Muscle of leg (tissue), 11 donors: ENCODE data around the gene TPM1. TPM values are rescaled to one million over a fixed set of nuclear protein-coding genes. Genes with fewer than 3 reads are reported as not detected.

Experiments used
- DNase-seq: peaks from one replicate; pipeline ENCODE4 v3.0.0; 2013
- H3K27ac ChIP-seq: one replicate; pipeline ENCODE4 v1.5.1; 2013; ENCODE audit warnings: mild to moderate bottlenecking, low read length, control low read depth
- H3K27me3 ChIP-seq: one replicate; pipeline ENCODE4 v1.6.1; 2013; ENCODE audit warnings: low read length; ENCODE audit not compliant: control insufficient read depth, insufficient read depth
- H3K36me3 ChIP-seq: one replicate; pipeline ENCODE4 v1.6.1; 2013; ENCODE audit warnings: low read length; ENCODE audit not compliant: control insufficient read depth, insufficient read depth
- H3K4me1 ChIP-seq: one replicate; pipeline ENCODE4 v1.6.1; 2013; ENCODE audit warnings: low read length; ENCODE audit not compliant: control insufficient read depth, insufficient read depth
- H3K4me3 ChIP-seq: one replicate; pipeline ENCODE4 v1.5.1; 2013; ENCODE audit warnings: low read length, control low read depth
- H3K9me3 ChIP-seq: replicated peaks from 2 replicates; pipeline ENCODE4 v1.6.1; 2013; ENCODE audit warnings: low read depth, low read length; ENCODE audit not compliant: control insufficient read depth
- WGBS: methylation state at CpG from one replicate; pipeline ENCODE4 v1.1.5; 2013; ENCODE audit warnings: missing lambda C conversion rate; ENCODE audit not compliant: insufficient coverage; 5-methylcytosine and 5-hydroxymethylcytosine counted together
- polyA plus RNA-seq, 8 donors: library from polyadenylated mRNA; unstranded; fragments of 120-200 nt; gene quantifications; one replicate each; pipeline versions ENCODE4 v1.2.1 to v1.2.3, GENCODE V29; 2013; ENCODE audit warnings: inconsistent platforms in 1 of 8, low replicate concordance in 1 of 8; ENCODE audit not compliant: insufficient read length in 8 of 8, insufficient read depth in 1 of 8
- total RNA-seq: library from RNA; stranded (reverse); fragments of 120-200 nt; gene quantifications from one replicate; pipeline ENCODE4 v1.2.4, GENCODE V29; 2013

TPM1 gene
- total and polyA plus RNA-seq, 9 donors = 1,893 to 5,870 (median 4,342) TPM

DNA sequence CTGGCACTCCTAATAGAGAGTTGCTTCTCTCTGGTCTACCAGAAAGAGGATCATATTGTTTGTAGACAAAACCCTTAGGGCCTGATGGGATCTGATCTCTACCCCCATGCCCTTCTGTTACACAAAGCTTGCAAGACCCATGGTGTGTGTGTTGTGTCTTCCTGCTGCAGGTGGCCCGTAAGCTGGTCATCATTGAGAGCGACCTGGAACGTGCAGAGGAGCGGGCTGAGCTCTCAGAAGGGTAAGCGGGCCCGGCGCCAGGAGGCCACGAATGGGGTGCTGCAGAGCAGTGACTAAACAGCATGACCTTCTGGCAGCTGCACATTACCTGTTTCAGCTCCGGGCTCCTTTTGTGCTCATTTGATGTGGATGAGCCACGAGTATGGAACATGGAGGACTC, 18.2 kb downstream of the TPM1 start:
- Histone ChIP-seq H3K27ac (no peak overlapping the region), H3K36me3 (peaks cover 74% of the 10 kb centered on the region), H3K27me3 (no peaks in the 10 kb centered on the region), H3K4me3 (no peak overlapping the region), H3K4me1 (peaks cover 8% of the 10 kb centered on the region), H3K9me3 (no peaks in the 10 kb centered on the region)
- WGBS = 83% methylated on average over 10 of the region's 10 CpGs
- DNase-seq = no peak

DNA sequence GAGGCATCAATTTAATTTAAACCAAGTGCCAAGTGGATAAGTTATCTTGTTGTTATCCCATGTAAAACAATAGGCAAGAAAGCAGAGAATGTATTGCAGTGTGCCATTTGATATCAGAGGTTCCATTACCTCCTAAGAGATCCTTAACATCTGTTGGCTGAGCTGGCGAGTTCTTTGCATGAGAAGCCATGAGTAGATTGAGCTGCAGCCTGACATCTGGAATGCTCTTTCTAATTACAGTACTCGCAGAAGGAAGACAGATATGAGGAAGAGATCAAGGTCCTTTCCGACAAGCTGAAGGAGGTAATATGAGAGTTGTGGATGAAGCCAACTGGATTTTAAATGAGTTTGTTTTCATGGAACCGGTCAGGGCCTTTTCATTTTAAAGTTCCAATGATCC, 19.4 kb downstream of the TPM1 start:
- Histone ChIP-seq H3K9me3 (no peaks in the 10 kb centered on the region), H3K4me3 (no peak overlapping the region), H3K4me1 (peaks cover 4% of the 10 kb centered on the region), H3K36me3 (peaks cover 70% of the 10 kb centered on the region), H3K27me3 (no peaks in the 10 kb centered on the region), H3K27ac (no peak overlapping the region)
- WGBS = 65% methylated on average over 2 of the region's 4 CpGs
- no peak for DNase-seq

DNA sequence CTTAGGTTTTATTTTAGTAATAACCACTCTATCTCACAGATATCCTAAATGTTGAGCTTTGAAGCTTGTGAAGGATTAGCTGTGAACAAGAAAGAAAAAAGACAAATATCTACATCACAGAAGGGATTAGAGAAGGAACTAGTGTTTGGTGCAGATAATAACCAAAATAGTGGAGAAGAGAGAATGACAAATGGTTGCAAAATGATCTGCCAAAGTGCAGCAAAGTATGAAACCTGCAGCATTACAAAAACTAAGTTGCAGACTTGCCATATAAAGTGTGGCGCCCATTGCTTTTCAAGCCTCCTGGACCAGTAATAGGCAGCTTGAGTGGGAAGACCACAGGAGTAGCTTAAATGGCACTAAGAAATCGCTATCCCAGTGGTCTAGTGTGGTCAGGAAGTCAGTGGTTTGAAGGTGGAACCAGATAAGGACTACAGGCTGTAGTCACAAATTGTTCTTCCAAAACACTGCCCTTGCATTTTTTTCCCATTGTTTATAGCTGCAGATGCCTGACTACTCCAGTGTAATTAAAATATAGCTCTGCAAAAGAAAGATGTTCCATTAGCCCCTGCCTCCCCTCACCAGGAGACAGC, 20.7 kb downstream of the TPM1 start:
- peaks cover 61% of the 10 kb centered on the region for H3K36me3 ChIP-seq
- no peak overlapping the region for H3K4me3 ChIP-seq
- no peak for DNase-seq
- H3K4me1 ChIP-seq = peaks cover 14% of the 10 kb centered on the region
- WGBS = 100% methylated on average over 1 of the region's 2 CpGs
- H3K27me3 ChIP-seq = no peaks in the 10 kb centered on the region
- no peak overlapping the region for H3K27ac ChIP-seq
- no peaks in the 10 kb centered on the region for H3K9me3 ChIP-seq

DNA sequence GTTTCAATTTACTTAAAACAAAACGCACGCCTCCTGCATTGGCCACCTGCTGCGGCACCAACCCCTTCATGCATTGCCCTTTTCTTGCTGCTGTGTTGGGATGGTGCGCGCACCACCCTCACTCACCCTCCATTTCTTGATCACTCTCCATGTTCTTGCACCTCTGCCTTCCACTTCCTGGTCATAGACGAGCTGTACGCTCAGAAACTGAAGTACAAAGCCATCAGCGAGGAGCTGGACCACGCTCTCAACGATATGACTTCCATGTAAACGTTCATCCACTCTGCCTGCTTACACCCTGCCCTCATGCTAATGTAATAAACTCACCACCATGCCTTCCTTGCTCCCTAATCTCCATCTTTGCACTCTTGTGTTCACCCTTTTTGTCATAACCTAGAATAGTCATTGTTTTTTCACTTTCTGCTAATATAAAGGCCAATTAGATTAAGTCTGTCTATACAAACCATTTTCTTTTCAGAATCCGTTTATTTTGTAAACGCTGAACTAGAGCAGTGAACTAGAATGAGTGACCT, 21.4 kb downstream of the TPM1 start:
- peaks cover 15% of the 10 kb centered on the region for H3K4me1 ChIP-seq
- H3K9me3 ChIP-seq = no peaks in the 10 kb centered on the region
- H3K4me3 ChIP-seq = no peak overlapping the region
- H3K27me3 ChIP-seq = no peaks in the 10 kb centered on the region
- DNase-seq = no peak
- 91% methylated on average over 10 of the region's 13 CpGs for WGBS
- H3K36me3 ChIP-seq = peaks cover 60% of the 10 kb centered on the region
- H3K27ac ChIP-seq = no peak overlapping the region

DNA sequence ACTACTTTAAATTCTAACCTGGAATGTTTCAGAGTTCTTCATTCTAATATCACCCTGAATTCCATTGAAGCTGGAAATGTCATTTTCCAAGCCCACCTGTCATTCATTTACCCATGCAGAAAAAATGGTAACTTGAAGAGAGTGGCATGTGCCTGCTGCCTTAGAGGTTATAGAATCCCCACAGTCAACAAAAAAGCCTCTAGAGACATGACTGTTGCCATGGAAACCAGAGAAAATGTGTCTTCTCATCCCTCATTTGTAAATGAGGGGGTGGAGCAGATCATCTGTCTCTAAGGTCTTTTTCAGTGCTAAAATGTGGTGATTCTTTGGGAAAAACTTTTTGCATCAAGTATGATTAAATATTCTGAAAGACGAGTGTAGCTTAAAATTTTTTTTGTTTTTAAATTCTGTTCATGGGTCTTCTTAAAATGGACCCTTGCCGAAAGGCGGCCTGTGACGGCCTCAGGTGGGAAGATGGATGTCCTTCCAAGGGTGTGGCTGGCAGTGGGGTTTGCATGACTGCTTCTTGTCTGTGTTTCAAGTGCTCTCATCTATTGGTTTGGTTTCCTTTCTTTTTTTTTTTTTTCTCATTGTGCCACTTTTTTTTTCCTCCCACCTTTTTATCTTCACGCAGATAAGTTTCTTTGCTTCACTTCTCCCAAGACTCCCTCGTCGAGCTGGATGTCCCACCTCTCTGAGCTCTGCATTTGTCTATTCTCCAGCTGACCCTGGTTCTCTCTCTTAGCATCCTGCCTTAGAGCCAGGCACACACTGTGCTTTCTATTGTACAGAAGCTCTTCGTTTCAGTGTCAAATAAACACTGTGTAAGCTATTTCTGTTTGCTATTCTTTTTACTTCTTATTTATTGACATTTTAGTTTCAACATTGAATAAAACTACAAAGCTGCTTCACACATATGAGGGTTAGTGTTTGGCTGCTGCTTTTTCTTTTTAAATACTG, 23.0 kb downstream of the TPM1 start:
- H3K36me3 ChIP-seq = peaks cover 47% of the 10 kb centered on the region
- H3K27me3 ChIP-seq = no peaks in the 10 kb centered on the region
- no peaks in the 10 kb centered on the region for H3K9me3 ChIP-seq
- no peak overlapping the region for H3K4me3 ChIP-seq
- DNase-seq = no peak
- WGBS = 69% methylated on average over 5 of the region's 8 CpGs
- H3K4me1 ChIP-seq = peaks cover 14% of the 10 kb centered on the region
- no peak overlapping the region for H3K27ac ChIP-seq

DNA sequence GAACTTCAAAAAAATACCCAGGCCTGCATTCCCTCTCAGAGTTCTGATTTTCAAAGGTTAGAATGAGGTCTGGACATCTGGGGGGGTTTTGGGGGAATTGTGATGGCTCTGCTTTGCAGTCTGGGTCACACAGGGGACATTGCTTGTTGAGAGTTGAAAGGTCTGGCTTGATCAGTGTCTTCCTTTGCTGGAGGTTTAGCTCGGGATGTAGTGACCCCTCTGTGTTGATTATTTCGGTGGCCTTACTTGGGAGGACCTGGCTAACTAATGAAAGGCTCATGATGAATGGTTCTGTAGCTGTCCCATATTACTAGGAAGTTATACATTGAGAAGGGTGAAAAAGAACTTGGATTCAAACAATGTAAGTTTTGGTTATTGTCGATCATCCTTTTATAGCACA, 23.7 kb downstream of the TPM1 start:
- no CpG with 5 or more reads among the region's 3 CpGs for WGBS
- no peaks in the 10 kb centered on the region for H3K9me3 ChIP-seq
- H3K27ac ChIP-seq = no peak overlapping the region
- DNase-seq = no peak
- peaks cover 40% of the 10 kb centered on the region for H3K36me3 ChIP-seq
- peaks cover 10% of the 10 kb centered on the region for H3K4me1 ChIP-seq
- H3K27me3 ChIP-seq = no peaks in the 10 kb centered on the region
- H3K4me3 ChIP-seq = no peak overlapping the region

DNA sequence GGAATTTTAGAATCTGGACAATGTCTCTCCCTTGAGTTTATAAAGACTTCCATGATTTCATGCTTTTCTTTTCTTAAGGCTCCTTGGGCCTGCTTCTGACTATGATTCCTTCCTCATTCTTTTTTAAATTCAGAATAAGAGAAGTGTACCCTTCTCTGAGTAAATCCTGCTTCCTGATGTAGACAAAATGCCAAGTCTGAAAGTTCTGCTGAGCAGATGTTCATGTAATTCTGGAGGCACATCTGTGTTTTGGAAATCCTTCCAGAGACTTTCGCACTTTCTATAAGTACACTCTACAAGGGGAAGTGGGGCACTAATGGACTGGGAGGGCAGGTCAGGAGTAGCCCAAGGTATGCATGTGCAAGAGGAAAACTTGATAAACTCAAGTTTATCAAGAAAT, 24.8 kb downstream of the TPM1 start:
- Histone ChIP-seq H3K4me3 (no peak overlapping the region), H3K27me3 (no peaks in the 10 kb centered on the region), H3K27ac (no peak overlapping the region), H3K36me3 (peaks cover 31% of the 10 kb centered on the region), H3K9me3 (no peaks in the 10 kb centered on the region), H3K4me1 (peaks cover 10% of the 10 kb centered on the region)
- DNase-seq = peak; percentile 72
- WGBS = no CpG with 5 or more reads among the region's 1 CpG

DNA sequence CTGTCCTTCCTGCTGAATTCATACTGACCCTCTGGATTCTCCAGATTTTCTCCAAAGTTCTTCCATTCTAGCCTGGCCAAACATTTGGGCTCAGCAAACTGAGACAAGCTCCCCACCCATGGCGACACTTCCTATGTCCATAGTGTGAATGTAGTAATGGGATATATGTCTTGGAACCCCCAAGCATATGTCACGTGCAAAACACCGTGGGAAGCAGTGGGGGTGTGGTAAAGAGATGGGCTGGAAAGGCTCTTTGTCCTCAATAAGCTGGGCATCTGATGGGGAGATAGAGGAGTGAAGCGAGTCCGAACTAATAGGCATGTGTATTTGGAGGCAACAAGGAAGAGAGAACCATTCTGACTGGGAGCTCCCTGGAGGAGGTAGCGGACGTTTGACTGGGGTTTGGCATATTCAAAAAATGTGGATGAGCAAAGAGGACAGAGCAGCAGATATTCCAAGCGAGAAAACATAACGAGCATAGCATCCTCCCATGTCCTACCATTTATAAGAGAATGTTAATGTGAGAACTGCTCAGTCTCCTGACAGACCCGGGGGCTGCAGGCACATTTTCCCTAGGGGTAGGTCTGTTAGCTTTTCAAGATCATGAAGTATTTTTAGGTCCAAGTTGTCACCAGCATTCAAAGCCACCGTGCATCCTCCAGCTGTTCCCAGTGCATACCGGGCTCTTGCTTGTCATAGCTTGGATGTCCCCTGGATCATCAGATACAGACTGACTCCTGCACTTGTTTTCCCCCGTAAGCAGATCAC, 25.6 kb downstream of the TPM1 start:
- WGBS = 100% methylated on average over 7 of the region's 13 CpGs
- DNase-seq = peak; percentile 64
- peaks cover 26% of the 10 kb centered on the region for H3K36me3 ChIP-seq
- H3K27me3 ChIP-seq = no peaks in the 10 kb centered on the region
- H3K4me1 ChIP-seq = peaks cover 10% of the 10 kb centered on the region
- peak overlapping the region; percentile 61 for H3K27ac ChIP-seq
- no peak overlapping the region for H3K4me3 ChIP-seq
- no peaks in the 10 kb centered on the region for H3K9me3 ChIP-seq

DNA sequence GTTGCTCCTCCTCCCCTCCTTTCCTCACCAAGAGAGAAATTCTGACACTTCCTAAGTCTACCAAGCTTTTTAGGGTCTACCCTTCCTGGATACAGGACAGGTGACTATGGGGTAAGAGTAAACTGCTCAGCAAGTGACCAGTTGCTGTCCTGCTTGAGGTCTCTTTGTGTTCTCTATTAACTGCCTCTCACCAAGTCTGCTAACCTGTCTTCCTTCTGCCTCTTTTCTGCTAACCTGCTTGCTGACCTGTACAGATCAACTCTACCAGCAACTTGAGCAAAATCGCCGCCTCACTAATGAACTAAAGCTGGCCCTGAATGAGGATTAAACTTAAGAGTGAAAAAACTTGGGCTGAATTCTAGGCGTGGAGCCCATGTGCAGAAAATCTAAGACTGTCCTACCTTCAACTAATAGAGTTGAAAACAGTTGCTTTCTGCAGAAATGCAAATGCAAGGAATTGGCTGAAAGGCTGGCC, 27.1 kb downstream of the TPM1 start:
- 61% methylated on average over 3 of the region's 3 CpGs for WGBS
- Histone ChIP-seq H3K4me1 (peaks cover 10% of the 10 kb centered on the region), H3K27me3 (no peaks in the 10 kb centered on the region), H3K9me3 (no peaks in the 10 kb centered on the region), H3K36me3 (peaks cover 16% of the 10 kb centered on the region), H3K4me3 (no peak overlapping the region), H3K27ac (no peak overlapping the region)
- no peak for DNase-seq
